Neuron (in vitro differentiated cells): Measurements from ENCODE around the gene IGSF21.
"Not testable (repeated sequence)": the region's sequence is repeated elsewhere in the genome, so short reads cannot be mapped to it uniquely, and the experiment has no call there.

Experiments
- H2AFZ ChIP-seq: one replicate; pipeline ENCODE4 v1.6.1; 2013; ENCODE audit warnings: low read depth, mild to moderate bottlenecking, inconsistent platforms, low read length, moderate library complexity
- H3K27me3 ChIP-seq: one replicate; pipeline ENCODE4 v1.6.1; 2013; ENCODE audit warnings: low read length; ENCODE audit not compliant: insufficient read depth
- H3K36me3 ChIP-seq: one replicate; pipeline ENCODE4 v1.6.1; 2013; ENCODE audit warnings: low read length; ENCODE audit not compliant: insufficient read depth
- H3K4me1 ChIP-seq: one replicate; pipeline ENCODE4 v1.6.1; 2013; ENCODE audit warnings: low read length; ENCODE audit not compliant: insufficient read depth
- H3K4me3 ChIP-seq: 2 replicates; pipeline ENCODE4 v1.5.1; 2013; ENCODE audit warnings: mild to moderate bottlenecking, low read length, moderate library complexity
- H3K9me3 ChIP-seq: one replicate; pipeline ENCODE4 v1.6.1; 2013; ENCODE audit warnings: low read length

Gene IGSF21

GRCh38 chr1:18147672-18148071 lies 40.1 kb downstream of the IGSF21 start:
- Histone ChIP-seq H3K4me1 (no peaks in the 10 kb centered on the region), H3K36me3 (no peaks in the 10 kb centered on the region), H3K27me3 (peaks cover 5% of the 10 kb centered on the region), H3K4me3 (no peak overlapping the region), H2AFZ (no peak overlapping the region), H3K9me3 (no peaks in the 10 kb centered on the region)

DNA sequence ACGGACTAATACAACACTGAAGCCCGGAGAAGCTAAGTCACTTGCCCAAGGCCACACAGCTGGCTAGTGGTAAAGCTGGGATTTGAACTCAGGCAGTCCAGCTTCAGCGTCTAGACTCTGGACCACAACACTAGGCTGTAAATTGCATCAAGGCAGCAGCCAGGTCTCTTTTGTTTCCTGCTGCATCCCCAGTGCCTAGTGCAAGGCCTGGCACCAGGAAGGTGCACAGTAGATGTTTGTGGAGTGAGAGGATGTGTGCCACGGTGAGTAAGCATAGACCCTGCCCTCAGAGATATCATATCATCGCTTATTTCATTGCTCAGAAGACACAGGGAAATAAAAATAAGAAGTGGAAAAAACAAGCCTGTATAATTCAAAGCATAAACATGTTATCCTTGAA lies 40.9 kb downstream of the IGSF21 start:
- Histone ChIP-seq H3K27me3 (peaks cover 5% of the 10 kb centered on the region), H2AFZ (no peak overlapping the region), H3K9me3 (no peaks in the 10 kb centered on the region), H3K36me3 (no peaks in the 10 kb centered on the region), H3K4me1 (no peaks in the 10 kb centered on the region), H3K4me3 (no peak overlapping the region)

DNA sequence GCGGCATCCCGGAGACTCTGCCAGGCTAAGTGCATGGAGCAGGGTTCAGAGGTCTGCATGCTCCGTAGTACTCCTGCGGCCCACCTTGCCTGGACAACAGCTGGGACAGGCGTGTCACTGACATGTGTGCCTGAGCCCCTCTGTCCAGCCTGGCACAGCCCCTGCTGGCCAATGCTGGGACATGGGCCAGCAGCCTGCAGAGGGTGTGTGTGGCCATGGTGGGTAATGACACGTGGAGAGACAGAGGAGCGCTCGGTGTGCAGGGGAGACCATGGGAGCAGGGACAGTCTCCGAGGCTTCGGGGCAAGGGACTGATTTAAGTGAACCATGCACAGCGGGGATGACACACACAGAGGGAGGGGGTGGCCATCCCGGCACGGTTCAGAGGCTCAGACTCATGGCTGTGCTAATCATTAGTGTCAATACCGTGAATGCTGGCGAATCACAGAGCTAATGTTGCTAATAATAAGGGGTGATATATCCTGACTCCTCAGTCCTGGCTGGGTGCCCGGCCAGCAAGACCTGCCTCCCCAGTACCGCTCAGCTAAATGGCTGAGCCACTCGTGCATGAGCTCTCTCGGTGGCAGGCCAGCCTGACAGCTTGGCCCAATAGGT lies 41.5 kb downstream of the IGSF21 start:
- Histone ChIP-seq H2AFZ (no peak overlapping the region), H3K4me1 (no peaks in the 10 kb centered on the region), H3K36me3 (no peaks in the 10 kb centered on the region), H3K27me3 (peaks cover 5% of the 10 kb centered on the region), H3K4me3 (no peak overlapping the region), H3K9me3 (no peaks in the 10 kb centered on the region)

DNA sequence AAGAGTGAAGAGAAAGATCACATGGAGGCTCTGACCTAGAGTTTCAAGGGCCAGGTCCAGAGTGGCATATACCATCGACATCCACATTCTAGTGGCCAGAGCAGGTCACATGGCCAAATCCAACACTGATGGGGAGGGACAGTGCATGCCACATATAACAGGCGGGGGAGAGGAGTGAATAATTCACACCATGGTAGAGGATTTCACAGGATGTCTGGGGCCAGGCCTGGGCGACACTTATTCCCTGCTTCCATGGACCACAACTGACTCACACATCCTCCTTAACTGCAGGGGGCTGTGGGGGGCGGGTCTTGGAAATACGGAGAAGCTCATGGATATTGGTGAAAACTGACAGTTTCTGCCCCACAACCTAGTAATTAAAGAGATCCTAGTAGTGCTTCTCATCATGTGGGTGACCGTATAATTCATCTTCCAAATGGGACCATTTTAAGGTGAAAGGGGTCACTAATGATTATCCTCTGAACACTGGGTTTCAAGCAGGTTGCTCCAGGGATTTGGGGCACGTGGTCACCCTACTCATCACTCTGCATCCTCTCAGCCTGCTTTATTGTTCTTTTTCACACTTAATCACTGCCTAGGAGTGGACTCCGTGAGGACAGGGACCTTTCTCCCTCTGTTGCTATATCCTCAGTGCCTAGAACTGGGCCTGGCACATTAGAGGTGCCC lies 44.0 kb downstream of the IGSF21 start:
- no peaks in the 10 kb centered on the region for H3K36me3 ChIP-seq
- peaks cover 5% of the 10 kb centered on the region for H3K27me3 ChIP-seq
- no peak overlapping the region for H3K4me3 ChIP-seq
- H2AFZ ChIP-seq = no peak overlapping the region
- no peaks in the 10 kb centered on the region for H3K4me1 ChIP-seq
- no peaks in the 10 kb centered on the region for H3K9me3 ChIP-seq

DNA sequence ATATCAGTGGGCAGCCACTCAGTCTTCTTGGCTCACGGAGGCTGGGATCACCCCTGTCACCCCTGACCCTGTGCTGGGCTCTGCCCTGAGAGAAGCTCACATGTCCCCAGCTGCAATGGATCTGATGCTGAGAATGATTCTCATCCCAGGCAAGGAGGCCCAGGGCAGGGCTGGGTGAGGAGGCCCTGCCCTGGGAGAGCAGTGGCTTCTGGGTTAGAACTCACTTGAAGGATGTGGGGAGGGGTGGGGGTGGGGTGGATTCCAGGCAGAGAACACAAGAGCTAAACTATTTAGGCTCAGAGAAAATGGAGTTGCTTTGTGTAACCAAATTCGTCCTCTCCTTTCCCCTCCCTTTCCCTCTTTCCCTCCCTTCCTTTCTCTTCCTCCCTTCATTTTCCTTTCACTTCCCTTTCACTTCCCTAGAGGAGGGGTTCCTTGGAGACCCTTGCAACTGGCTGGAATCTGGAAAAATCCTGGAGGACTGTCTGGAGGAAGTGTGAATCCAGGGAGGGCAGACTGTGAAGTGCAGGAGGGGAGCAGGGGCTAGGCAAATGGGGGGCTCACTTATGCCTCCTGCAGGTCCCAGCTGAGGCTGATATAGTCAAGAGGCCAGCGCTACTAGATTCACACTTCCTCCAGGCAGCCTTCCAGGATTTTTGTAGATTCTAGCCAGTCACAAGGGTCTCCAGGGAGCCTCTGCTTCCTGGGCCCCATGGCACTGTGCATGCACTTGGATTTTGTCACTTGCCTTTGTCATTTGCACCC lies 47.0 kb downstream of the IGSF21 start:
- H3K9me3 ChIP-seq = no peaks in the 10 kb centered on the region
- H3K4me3 ChIP-seq = no peak overlapping the region
- no peaks in the 10 kb centered on the region for H3K36me3 ChIP-seq
- no peaks in the 10 kb centered on the region for H3K4me1 ChIP-seq
- H2AFZ ChIP-seq = no peak overlapping the region
- H3K27me3 ChIP-seq = no peaks in the 10 kb centered on the region

DNA sequence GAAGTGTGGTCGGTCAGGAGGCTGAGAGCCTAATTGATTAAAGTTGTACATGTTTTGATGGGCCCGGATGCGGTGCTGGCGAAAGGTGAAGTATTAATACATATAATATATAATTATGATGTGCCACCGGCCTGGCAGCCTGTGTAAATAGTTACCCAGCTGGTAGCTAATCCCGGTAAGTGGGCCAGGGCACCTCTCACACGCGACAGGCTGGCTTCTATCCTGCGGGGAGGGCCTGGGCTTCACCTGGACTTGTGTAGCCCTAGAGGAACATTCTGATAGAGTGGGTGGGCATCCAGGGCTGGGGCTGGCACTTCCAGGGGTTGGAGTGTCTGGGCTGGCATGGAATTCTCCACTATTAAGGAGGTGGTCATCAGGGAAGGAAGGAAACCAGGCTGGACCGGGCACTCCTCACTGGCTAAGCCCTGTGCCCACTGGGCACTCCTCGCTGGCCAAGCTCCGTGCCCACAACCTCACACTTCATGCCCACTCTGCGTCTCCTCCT lies 48.3 kb downstream of the IGSF21 start:
- H3K9me3 ChIP-seq = no peaks in the 10 kb centered on the region
- H3K27me3 ChIP-seq = no peaks in the 10 kb centered on the region
- H3K4me3 ChIP-seq = no peak overlapping the region
- H3K4me1 ChIP-seq = no peaks in the 10 kb centered on the region
- H2AFZ ChIP-seq = no peak overlapping the region
- H3K36me3 ChIP-seq = no peaks in the 10 kb centered on the region

DNA sequence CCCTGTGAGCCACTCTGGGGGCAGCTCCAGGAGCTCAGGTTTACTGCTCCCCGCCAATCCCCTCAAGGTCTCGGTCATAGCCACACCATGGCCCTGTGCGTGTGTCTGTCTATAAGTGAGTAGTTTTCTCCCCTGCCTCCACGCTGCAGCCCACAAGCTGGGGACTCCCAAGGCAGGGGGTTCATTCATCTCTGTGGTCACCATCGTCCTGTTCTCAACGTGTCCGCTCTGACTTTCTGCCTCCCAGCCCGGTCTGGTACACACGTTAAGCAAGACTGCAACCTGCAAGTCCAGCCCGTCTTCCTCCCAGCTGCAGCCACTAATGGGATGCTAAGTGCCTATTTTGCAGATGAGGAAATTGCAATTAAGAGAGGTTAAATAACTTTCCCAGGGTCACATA lies 49.8 kb downstream of the IGSF21 start:
- Histone ChIP-seq H3K4me1 (no peaks in the 10 kb centered on the region), H3K36me3 (no peaks in the 10 kb centered on the region), H3K27me3 (no peaks in the 10 kb centered on the region), H3K4me3 (no peak overlapping the region), H3K9me3 (no peaks in the 10 kb centered on the region), H2AFZ (no peak overlapping the region)

- H3K36me3 ChIP-seq = no peaks in the 10 kb centered on the region
- H3K9me3 ChIP-seq = no peaks in the 10 kb centered on the region
- H3K4me1 ChIP-seq = no peaks in the 10 kb centered on the region
- H3K4me3 ChIP-seq = no peak overlapping the region
- no peak overlapping the region for H2AFZ ChIP-seq
- peaks cover 3% of the 10 kb centered on the region for H3K27me3 ChIP-seq
Measured at GRCh38 chr1:18157968-18158367, 50.4 kb downstream of the IGSF21 start.

- H3K4me1 ChIP-seq = no peaks in the 10 kb centered on the region
- H3K27me3 ChIP-seq = peaks cover 3% of the 10 kb centered on the region
- H3K4me3 ChIP-seq = no peak overlapping the region
- H3K9me3 ChIP-seq = no peaks in the 10 kb centered on the region
- no peaks in the 10 kb centered on the region for H3K36me3 ChIP-seq
- no peak overlapping the region for H2AFZ ChIP-seq
Measured at GRCh38 chr1:18158714-18159113, 51.1 kb downstream of the IGSF21 start.

GRCh38 chr1:18160290-18160942 lies 52.8 kb downstream of the IGSF21 start:
- Histone ChIP-seq H3K4me1 (no peaks in the 10 kb centered on the region), H2AFZ (no peak overlapping the region), H3K4me3 (no peak overlapping the region), H3K36me3 (no peaks in the 10 kb centered on the region), H3K9me3 (no peaks in the 10 kb centered on the region), H3K27me3 (peaks cover 3% of the 10 kb centered on the region)

DNA sequence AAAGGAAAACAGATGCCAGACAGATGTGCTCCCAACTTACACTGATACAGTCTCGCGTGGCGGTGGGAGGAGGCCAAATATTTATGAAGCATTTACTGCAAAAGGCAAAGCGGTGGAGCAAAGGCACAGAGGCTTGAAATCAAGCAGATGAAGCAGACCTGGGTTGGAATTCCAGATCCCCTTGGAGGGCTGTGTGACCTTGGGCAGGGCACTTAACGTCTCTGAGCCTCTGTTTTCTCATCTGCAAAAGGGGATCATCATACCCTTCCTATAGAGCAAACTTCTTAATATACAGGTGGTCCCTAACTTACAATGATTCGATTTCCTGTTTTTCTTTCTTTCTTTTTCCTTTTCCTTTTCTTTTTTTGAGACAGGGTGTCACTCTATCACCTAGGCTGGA lies 54.1 kb downstream of the IGSF21 start:
- Histone ChIP-seq H3K4me1 (no peaks in the 10 kb centered on the region), H3K36me3 (no peaks in the 10 kb centered on the region), H2AFZ (no peak overlapping the region), H3K4me3 (no peak overlapping the region), H3K9me3 (no peaks in the 10 kb centered on the region), H3K27me3 (peaks cover 3% of the 10 kb centered on the region)

DNA sequence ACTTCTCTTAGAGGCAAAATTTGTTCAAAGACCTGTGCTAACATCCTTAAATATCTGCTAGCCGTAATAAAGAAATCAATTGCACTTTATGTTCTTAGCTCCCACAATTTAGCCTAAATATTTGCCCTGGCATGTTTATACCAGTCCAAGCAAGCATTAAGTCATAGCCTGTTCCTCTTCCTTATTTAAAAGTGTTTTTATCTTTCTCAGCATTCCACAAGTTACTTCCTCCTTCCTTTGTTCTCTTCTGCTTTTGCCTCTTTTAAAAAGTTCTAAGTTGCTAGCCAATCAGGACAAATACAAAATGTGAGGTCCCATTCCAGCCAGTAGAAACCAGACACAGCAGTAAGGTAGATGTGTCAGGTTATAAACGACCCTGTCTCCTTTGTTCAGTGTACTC lies 58.0 kb downstream of the IGSF21 start:
- H3K27me3 ChIP-seq, H3K4me1 ChIP-seq: not testable (repeated sequence)

DNA sequence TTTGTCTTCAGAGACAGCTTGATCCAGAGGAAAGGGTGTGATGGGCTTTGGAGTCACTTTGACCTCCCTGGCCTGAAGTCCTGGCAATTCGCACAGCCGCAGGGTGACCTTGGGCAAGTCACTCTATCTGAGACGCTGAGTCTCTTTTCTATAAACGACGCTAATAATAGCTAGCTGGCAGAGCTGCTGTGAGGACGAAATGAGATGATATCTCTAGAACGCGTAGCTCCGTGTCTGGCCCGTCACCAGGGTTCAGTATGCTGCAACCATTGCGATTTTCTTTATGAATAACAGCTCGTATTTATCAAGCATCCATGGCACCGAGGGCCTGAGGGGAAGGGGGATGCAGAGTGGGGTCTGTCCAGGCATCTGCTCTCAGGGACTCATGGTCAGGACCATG lies 58.7 kb downstream of the IGSF21 start:
- no peaks in the 10 kb centered on the region for H3K4me1 ChIP-seq
- H3K4me3 ChIP-seq = no peak overlapping the region
- H3K27me3 ChIP-seq = peaks cover 7% of the 10 kb centered on the region
- H3K36me3 ChIP-seq = no peaks in the 10 kb centered on the region
- H3K9me3 ChIP-seq = no peaks in the 10 kb centered on the region
- H2AFZ ChIP-seq = no peak overlapping the region

More for the DNA sequence above, 58.0 kb downstream of the IGSF21 start:
- H3K36me3 ChIP-seq, H3K9me3 ChIP-seq, H3K4me3 ChIP-seq, H2AFZ ChIP-seq: not testable (repeated sequence)
